ENCODE data around the gene NOTCH4. TPM values are rescaled to one million over a fixed set of nuclear protein-coding genes. Genes with fewer than 3 reads are reported as not detected.
"Not testable (repeated sequence)": the region's sequence is repeated elsewhere in the genome, so short reads cannot be mapped to it uniquely, and the experiment has no call there.

The NOTCH4 gene
- total RNA-seq = 10 to 100 TPM; 15.2 to 26.9 TPM
- polyA plus RNA-seq (ENCODE audit: insufficient read depth, low read depth, low replicate concordance) = 12.4 TPM
- long read RNA-seq, donor 1 = 0 reads
- long read RNA-seq, donor 2 = 0 reads

DNA sequence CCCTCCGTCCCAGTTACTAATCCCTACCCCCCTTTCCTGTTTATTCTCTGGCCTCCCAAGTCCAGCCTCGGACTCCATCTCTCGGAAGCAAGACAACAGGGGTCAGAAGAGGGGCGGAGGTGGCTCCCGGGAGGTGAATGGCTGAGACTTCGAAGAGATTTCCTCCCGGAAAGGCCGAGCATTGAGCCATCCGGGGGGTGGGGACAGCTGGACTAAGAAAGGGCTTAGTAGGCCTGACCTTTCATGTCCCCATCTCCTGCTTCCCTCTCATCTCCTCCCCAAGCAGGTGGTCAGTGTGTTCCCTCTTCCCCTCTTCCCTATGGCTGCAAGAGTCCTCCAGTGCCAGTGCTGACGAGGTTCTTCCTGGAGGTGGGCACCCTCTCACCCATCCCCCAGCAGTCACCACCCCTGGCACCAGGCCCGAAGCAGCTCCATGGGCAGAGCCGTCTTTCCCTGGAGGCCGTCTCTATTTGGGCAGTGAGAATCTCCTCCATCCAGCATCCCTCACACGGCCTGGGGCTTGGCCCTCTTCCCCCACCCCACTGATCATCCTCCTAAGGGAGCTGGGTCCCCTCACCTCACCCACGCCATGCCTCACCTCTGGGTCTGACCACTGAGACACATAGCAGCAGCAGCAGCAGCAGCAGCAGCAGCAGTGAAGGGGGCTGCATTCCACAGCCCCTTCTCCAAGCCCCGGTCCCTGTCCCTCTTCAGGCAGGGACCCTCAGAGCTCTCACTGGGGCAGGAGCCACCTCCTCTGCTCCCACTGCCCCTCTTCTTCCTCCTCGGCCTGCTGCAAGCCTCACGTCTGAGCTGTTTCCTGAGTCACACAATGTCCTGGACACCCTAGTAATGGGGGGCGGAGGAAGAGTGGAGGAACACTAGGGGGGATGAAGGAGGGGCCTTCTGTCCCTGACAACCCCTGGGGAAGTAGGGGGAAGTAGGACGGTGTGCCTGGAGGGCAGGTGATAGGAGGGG, at the start of gene NOTCH4:
NOTCH4 (minus strand) TSS at position 810 of the 978 bp plus-strand sequence; CDS start at position 671, 139 bp downstream.
- no peak for DNase-seq
- 65 to 68% methylated on average over 19 to 20 of the region's 20 CpGs for WGBS, 2 donors
- H3K27ac ChIP-seq = no peak within 1 kb of the TSS
- no peak within 1 kb of the TSS for H3K4me3 ChIP-seq
- H3K4me1 ChIP-seq = no peaks in the 10 kb centered on the region
- TF ChIP-seq POLR2A (IDR thresholded peaks at IDR 0.05) (no peak), CTCF (IDR thresholded peaks at IDR 0.05) (no peak)
- no peaks in the 10 kb centered on the region for H3K9me3 ChIP-seq
- H3K27me3 ChIP-seq = no peaks in the 10 kb centered on the region
- no peaks in the 10 kb centered on the region for H3K36me3 ChIP-seq (ENCODE audit: low read depth, missing control alignments)
- intact Hi-C loops (cut with DNase I; ENCODE audit: low total_unique reads) = no loop called here

GRCh38 chr6:32271429-32271828, 47.6 kb upstream of the NOTCH4 start:
- WGBS, 2 donors = 77 to 96% methylated on average over 1 of the region's 1 CpG
- intact Hi-C loops (cut with DNase I; ENCODE audit: low total_unique reads) = no loop called here
- no peaks in the 10 kb centered on the region for H3K4me1 ChIP-seq
- TF ChIP-seq POLR2A (IDR thresholded peaks at IDR 0.05) = no peak
- TF ChIP-seq CTCF (IDR thresholded peaks at IDR 0.05) = no peak
- H3K27ac ChIP-seq = no peak overlapping the region
- H3K4me3 ChIP-seq = no peak overlapping the region
- no peaks in the 10 kb centered on the region for H3K9me3 ChIP-seq
- DNase-seq = no peak
- H3K27me3 ChIP-seq = no peaks in the 10 kb centered on the region
- no peaks in the 10 kb centered on the region for H3K36me3 ChIP-seq (ENCODE audit: low read depth, missing control alignments)

- H3K9me3 ChIP-seq; H3K4me1 ChIP-seq; H3K4me3 ChIP-seq; H3K36me3 ChIP-seq (ENCODE audit: low read depth, missing control alignments); intact Hi-C loops (cut with DNase I; ENCODE audit: low total_unique reads); H3K27me3 ChIP-seq; DNase-seq; H3K27ac ChIP-seq: not testable (repeated sequence)
- WGBS, 2 donors = 89 to 92% methylated on average over 2 to 3 of the region's 3 CpGs
Measured at GRCh38 chr6:32268459-32268858, 44.6 kb upstream of the NOTCH4 start.

DNA sequence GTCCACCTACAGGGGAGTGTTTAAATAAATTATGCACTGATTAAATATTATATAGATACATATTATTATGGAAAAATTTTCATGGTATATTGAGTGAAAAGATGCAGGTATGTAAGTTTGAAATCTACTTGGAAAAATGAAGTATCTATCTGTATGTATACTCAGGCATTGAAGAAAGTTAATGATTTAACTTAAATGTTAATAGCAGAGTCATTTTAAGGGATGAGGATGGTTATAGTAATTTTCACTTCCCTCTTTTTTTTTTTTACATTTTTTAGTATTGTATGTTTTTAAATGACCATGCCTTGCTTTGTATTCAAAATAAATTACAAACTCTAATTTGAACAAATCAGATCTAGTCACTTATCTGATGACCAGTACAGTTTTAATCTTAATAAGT, 43.2 kb upstream of the NOTCH4 start:
- no peak for DNase-seq
- Histone ChIP-seq H3K9me3 (no peaks in the 10 kb centered on the region), H3K4me1 (no peaks in the 10 kb centered on the region), H3K36me3 (ENCODE audit: low read depth, missing control alignments) (no peaks in the 10 kb centered on the region), H3K27me3 (no peaks in the 10 kb centered on the region), H3K4me3 (no peak overlapping the region), H3K27ac (no peak overlapping the region)
- TF ChIP-seq CTCF (IDR thresholded peaks at IDR 0.05) = no peak
- TF ChIP-seq POLR2A (IDR thresholded peaks at IDR 0.05) = no peak
- intact Hi-C loops (cut with DNase I; ENCODE audit: low total_unique reads) = no loop called here

DNA sequence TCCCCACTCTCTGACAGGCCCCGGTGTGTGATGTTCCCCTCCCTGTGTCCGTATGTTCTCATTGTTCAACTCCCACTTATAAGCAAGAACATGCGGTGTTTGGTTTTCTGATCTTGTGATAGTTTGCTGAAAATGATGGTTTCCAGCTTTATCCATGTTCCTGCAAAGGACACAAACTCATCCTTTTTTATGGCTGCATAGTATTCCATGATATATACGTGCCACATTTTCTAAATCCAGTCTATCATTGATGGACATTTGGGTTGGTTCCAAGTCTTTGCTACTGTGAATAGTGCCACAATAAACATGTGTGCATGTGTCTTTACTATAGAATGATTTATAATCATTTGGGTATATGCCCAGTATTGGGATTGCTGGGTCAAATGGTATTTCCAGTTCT, 33.4 kb upstream of the NOTCH4 start:
- H3K4me1 ChIP-seq; intact Hi-C loops (cut with DNase I; ENCODE audit: low total_unique reads); DNase-seq; H3K27ac ChIP-seq; H3K36me3 ChIP-seq (ENCODE audit: low read depth, missing control alignments); H3K27me3 ChIP-seq; H3K9me3 ChIP-seq; H3K4me3 ChIP-seq: not testable (repeated sequence)
- WGBS, 2 donors = 89 to 96% methylated on average over 4 of the region's 4 CpGs

Measured in testis (tissue), 5 donors.